ENCODE results near the gene RAMP2. TPM values are rescaled to one million over a fixed set of nuclear protein-coding genes. Genes with fewer than 3 reads are reported as not detected.

The RAMP2 gene
- total and polyA plus RNA-seq, 2 of the 13 experiments (the other 11 are each of a cell fraction or from before 2014, with no cell fraction given), result 1.4 to 5.2 TPM

- peak; percentile 90 for TF ChIP-seq KDM4B (CRISPR knock-in tag; IDR thresholded peaks at IDR 0.05)
- no peak for TF ChIP-seq ZNF577 (CRISPR knock-in tag; IDR thresholded peaks at IDR 0.05; ENCODE audit: borderline replicate concordance, low read depth)
- no peak for TF ChIP-seq ZNF513 (CRISPR knock-in tag; conservative IDR thresholded peaks at IDR 0.05)
- 0 out of 2 replicates have a peak, but pooled peaks have one; percentile 37 for TF ChIP-seq ZSCAN12 (CRISPR knock-in tag; IDR thresholded peaks at IDR 0.05)
- TF ChIP-seq GLI4 (CRISPR knock-in tag; IDR thresholded peaks at IDR 0.05; ENCODE audit: borderline replicate concordance), result 0 out of 2 replicates have a peak, but pooled peaks have one; percentile 52
- TF ChIP-seq ESRRA (CRISPR knock-in tag; IDR thresholded peaks at IDR 0.05; ENCODE audit: low read depth), result peak; percentile 73
- TF ChIP-seq HNRNPL (IDR thresholded peaks at IDR 0.05; ENCODE audit: low read depth, low read length), result peak; percentile 76; the same call in 1 of the 2 replicates
- peak; percentile 95 for TF ChIP-seq RFXAP (CRISPR knock-in tag; IDR thresholded peaks at IDR 0.05; ENCODE audit: borderline replicate concordance)
- no peak for TF ChIP-seq KDM6A (CRISPR knock-in tag; IDR thresholded peaks at IDR 0.05; ENCODE audit: low read depth)
- no peak for TF ChIP-seq GRHL1 (CRISPR knock-in tag; conservative IDR thresholded peaks at IDR 0.05)
- TF ChIP-seq GTF3A (CRISPR knock-in tag; conservative IDR thresholded peaks at IDR 0.05), result peak; percentile 81; the same call in 1 of the 2 replicates
- TF ChIP-seq ZXDC (CRISPR knock-in tag; IDR thresholded peaks at IDR 0.05), result no peak
- TF ChIP-seq ZNF784 (CRISPR knock-in tag; IDR thresholded peaks at IDR 0.05; ENCODE audit: borderline replicate concordance), result no peak
- TF ChIP-seq ZBTB4 (CRISPR knock-in tag; IDR thresholded peaks at IDR 0.05; ENCODE audit: borderline replicate concordance), result peak; percentile 73; the same call in 1 of the 2 replicates
- TF ChIP-seq HOXD1 (CRISPR knock-in tag; IDR thresholded peaks at IDR 0.05), result peak; percentile 78
- peak; percentile 69; the same call in 1 of the 2 replicates for TF ChIP-seq FOXA3 (CRISPR knock-in tag; IDR thresholded peaks at IDR 0.05)
- TF ChIP-seq MEF2D (CRISPR knock-in tag; IDR thresholded peaks at IDR 0.05), result peak; percentile 81; the same call in 1 of the 2 replicates
Measured at GRCh38 chr17:42773290-42774035, 12.4 kb downstream of the RAMP2 start, which contains the start of gene VPS25 (continued).
